Measurements from ENCODE around the gene MMEL1.
"Not testable (repeated sequence)": the region's sequence is repeated elsewhere in the genome, so short reads cannot be mapped to it uniquely, and the experiment has no call there.

Gene MMEL1

DNA sequence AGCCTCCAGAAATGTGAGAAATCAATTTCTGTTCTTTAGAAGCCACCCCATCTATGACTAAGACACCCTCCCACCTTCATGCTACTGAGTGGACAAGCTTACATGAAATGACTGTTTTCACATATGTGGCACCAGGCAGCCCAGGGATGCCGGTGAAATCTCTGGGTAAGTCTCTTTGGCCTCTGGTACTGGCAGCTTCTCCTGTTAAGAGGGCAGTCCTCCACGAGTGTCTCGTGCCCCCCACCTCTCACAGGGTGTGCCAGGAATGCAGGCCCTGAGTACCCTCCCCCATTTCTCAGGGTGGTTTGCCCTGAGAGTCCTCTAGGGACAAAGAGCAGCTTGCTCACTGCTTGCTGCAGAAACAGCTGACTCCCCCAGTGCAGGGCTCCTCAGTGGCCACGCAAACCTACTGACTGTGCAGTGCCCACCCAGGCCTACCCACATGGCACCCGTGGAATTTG, 49.5 kb downstream of the MMEL1 start:
- TF ChIP-seq CTCF (IDR thresholded peaks at IDR 0.05) = no peak
- Mint-ChIP-seq H3K36me3 (ENCODE audit: low read depth) (no peaks in the 10 kb centered on the region), H3K4me3 (no peak overlapping the region), H3K27ac (no peak overlapping the region), H3K9me3 (no peaks in the 10 kb centered on the region), H3K4me1 (peaks cover 48% of the 10 kb centered on the region), H3K27me3 (ENCODE audit: low read depth, poor library complexity) (peaks cover 11% of the 10 kb centered on the region)
- no peak for DNase-seq

- Mint-ChIP-seq H3K36me3 (ENCODE audit: low read depth) (no peaks in the 10 kb centered on the region), H3K9me3 (no peaks in the 10 kb centered on the region), H3K27ac (no peak overlapping the region), H3K4me3 (no peak overlapping the region), H3K27me3 (ENCODE audit: low read depth, poor library complexity) (peaks cover 11% of the 10 kb centered on the region), H3K4me1 (peaks cover 57% of the 10 kb centered on the region)
- no peak for TF ChIP-seq CTCF (IDR thresholded peaks at IDR 0.05)
- DNase-seq = no peak
Observed at GRCh38 chr1:2582391-2582790, 50.4 kb downstream of the MMEL1 start.

DNA sequence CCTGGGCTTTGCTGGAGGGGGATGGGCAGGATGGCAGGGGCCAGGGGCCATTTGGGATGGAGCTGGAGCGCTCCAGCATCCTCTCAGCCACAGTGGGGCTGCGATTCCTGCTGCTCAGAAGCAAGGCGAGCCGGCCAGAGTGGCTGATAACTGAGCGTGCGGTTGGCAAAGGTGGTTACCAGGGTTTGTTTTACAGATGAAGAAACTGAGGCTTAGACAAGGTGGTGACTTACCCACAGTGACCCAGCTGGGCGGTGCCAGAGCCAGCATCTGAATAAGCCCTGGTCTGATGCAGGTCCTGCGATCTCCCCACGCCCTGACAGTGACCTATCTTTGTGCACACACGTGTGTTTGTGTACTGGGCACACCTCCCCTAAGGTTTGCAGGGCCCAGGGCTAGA, 52.1 kb downstream of the MMEL1 start:
- no peak for DNase-seq
- TF ChIP-seq CTCF (IDR thresholded peaks at IDR 0.05) = no peak
- no peak overlapping the region for H3K4me3 Mint-ChIP-seq
- no peaks in the 10 kb centered on the region for H3K9me3 Mint-ChIP-seq
- H3K4me1 Mint-ChIP-seq = peaks cover 72% of the 10 kb centered on the region
- H3K36me3 Mint-ChIP-seq (ENCODE audit: low read depth) = no peaks in the 10 kb centered on the region
- peaks cover 11% of the 10 kb centered on the region for H3K27me3 Mint-ChIP-seq (ENCODE audit: low read depth, poor library complexity)
- H3K27ac Mint-ChIP-seq = no peak overlapping the region

- Mint-ChIP-seq H3K36me3 (ENCODE audit: low read depth) (no peaks in the 10 kb centered on the region), H3K27ac (peak overlapping the region; percentile 67), H3K4me3 (no peak overlapping the region)
Observed at GRCh38 chr1:2578758-2579118, 54.1 kb downstream of the MMEL1 start.

GRCh38 chr1:2577565-2578075, 55.2 kb downstream of the MMEL1 start:
- Mint-ChIP-seq H3K9me3 (peaks cover 18% of the 10 kb centered on the region), H3K27me3 (ENCODE audit: low read depth, poor library complexity) (peaks cover 16% of the 10 kb centered on the region), H3K4me1 (peaks cover 47% of the 10 kb centered on the region)
- H3K36me3 Mint-ChIP-seq (ENCODE audit: low read depth); H3K27ac Mint-ChIP-seq; H3K4me3 Mint-ChIP-seq; DNase-seq: not testable (repeated sequence)

More at GRCh38 chr1:2578758-2579118, 54.1 kb downstream of the MMEL1 start:
- H3K9me3 Mint-ChIP-seq = peaks cover 7% of the 10 kb centered on the region
- H3K27me3 Mint-ChIP-seq (ENCODE audit: low read depth, poor library complexity) = peaks cover 12% of the 10 kb centered on the region
- TF ChIP-seq CTCF (IDR thresholded peaks at IDR 0.05) = no peak
- no peak for DNase-seq
- peaks cover 52% of the 10 kb centered on the region for H3K4me1 Mint-ChIP-seq

DNA sequence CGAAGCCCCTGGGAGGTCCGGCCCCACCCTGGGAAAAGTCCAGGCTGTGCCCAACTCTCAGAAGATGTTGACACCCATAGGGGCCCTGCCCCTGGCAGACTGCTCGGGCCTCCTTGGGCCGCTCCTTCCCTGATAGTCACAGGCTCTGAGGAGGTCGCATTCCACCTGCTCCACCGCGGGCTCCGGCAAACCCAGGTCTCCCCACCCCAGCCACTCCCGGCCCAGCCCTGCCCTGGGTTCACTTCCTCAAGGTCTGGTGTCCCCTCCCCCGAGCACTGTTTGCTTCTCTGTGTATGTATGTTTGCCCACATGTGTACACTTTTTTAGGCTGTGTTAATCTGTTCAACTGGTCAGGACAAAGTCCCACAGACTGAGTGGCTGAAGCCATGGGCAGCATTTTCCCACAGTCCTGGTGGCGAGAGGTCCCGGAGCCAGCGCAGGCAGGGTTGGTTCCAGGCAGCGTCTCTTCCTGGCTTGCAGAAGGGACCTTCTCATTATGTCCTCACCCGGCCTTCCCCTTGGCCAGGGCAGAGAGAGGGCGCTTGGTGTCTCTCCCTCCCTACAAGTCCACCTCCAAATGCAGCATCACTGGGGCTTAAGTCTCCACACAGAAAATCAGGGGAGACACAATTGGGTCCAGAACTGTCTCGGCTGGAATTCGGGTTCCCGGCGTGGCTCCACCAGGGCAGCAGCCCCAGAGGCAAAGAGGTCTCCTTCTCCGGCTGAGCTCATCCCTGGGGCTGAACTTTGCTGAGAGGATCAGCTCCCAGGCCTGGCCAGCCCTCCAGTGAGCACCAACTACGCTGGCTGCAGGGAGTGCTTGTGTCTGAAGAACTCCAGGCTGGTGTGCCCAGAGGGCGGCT, 56.8 kb downstream of the MMEL1 start:
- Mint-ChIP-seq H3K4me1 (peaks cover 40% of the 10 kb centered on the region), H3K9me3 (peaks cover 20% of the 10 kb centered on the region), H3K27me3 (ENCODE audit: low read depth, poor library complexity) (peaks cover 12% of the 10 kb centered on the region), H3K4me3 (no peak overlapping the region), H3K36me3 (ENCODE audit: low read depth) (no peaks in the 10 kb centered on the region), H3K27ac (no peak overlapping the region)
- no peak for TF ChIP-seq CTCF (IDR thresholded peaks at IDR 0.05)
- DNase-seq = no peak

All from nephron progenitor cell (in vitro differentiated cells).